Right renal pelvis (tissue), 4 donors: ENCODE results near the gene RAB8A. TPM values are rescaled to one million over a fixed set of nuclear protein-coding genes. Genes with fewer than 3 reads are reported as not detected.

Experiments used
- DNase-seq, 4 donors: peaks; one replicate each; pipeline ENCODE4 v3.0.0-alpha.2; 2013; ENCODE audit warnings: low read depth in 4 of 4, low spot score in 3 of 4, missing footprints in 1 of 4
- polyA plus RNA-seq, 4 donors: library from polyadenylated mRNA; unstranded; fragments of 120-200 nt; gene quantifications; one replicate each; pipeline ENCODE4 v1.2.1, GENCODE V29; 2013; ENCODE audit not compliant: insufficient read length in 4 of 4

RAB8A gene
- polyA plus RNA-seq, 4 donors, result 77.5 to 84.2 (median 79.1) TPM

- DNase-seq, result no peak
Measured at GRCh38 chr19:16136185-16136999, 24.7 kb downstream of the RAB8A start.

- no peak for DNase-seq
Measured at GRCh38 chr19:16139752-16140151, 28.1 kb downstream of the RAB8A start.

GRCh38 chr19:16141043-16141442, 29.4 kb downstream of the RAB8A start:
- DNase-seq, result no peak

DNA sequence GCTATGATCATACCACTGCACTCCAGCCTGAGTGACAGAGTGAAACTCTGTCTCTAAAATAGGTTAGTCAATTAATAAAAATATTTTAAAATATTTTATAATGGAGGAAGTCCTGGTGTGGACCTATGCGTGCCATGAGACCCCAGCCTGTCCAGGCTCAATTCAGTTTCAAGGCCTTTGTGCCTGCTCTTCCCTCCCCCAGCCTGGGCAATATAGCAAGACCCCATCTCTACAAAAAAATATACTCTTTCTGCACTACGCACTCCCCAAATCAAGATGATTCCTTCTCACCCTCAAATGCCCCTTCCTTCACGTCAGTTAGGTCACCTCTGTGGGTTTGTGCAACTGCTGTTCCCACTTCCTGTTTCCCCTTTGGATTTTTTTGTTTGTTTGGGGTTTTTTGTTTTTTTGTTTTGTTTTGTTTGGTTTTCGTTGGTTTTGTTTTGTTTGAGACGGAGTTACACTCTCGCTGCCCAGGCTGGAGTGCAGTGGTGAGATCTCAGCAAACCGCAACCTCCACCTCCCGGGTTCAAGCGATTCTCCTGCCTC, 30.4 kb downstream of the RAB8A start:
- DNase-seq, result no peak

DNA sequence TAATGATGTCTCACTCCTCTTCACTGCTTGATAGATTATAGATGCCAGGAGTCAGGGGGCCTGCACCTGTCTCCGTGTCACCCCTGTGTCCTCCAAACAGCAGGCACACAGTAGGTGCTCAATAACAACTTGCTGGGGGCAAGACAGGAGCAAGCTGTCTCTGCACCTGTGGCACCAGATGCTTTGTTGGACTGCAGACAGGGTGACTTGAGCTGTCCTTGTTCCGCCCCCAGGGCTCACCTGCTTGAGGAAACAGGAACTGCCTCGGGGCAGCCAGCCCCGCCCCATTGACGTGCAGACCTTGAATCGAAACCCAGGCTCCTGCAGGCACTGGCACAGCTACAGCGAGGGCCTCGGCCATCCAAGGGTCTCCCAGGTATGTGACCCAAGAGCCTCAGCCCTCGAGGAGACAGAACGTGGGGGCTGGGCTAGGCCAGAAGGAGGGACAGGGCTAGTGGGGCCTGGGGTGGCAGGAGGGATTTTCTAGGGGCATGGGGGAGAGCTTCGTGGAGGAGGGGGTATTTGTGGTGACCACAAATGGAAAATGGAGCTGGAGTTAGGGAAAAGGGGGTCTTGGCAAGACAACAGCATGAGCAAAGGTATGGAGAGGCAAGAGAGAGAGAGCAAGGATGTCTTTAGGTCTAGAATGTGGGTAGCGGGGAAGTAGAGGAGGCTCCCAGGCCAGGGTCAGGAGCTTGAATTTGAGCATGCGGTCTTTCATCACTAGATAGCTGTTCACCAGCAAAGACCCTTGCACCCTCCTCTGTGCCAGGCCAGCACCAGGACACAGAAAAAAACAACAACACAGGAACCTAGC, 31.9 kb downstream of the RAB8A start, which contains the start of gene HSH2D:
Gene HSH2D (plus strand): TSS at position 287 of the 817 bp plus-strand sequence. CDS start 5,066 bp downstream, outside the sequence.
- DNase-seq, result no peak

GRCh38 chr19:16144216-16144581, 32.5 kb downstream of the RAB8A start:
- no peak for DNase-seq

GRCh38 chr19:16146112-16146511, 34.4 kb downstream of the RAB8A start:
- DNase-seq, result no peak

DNA sequence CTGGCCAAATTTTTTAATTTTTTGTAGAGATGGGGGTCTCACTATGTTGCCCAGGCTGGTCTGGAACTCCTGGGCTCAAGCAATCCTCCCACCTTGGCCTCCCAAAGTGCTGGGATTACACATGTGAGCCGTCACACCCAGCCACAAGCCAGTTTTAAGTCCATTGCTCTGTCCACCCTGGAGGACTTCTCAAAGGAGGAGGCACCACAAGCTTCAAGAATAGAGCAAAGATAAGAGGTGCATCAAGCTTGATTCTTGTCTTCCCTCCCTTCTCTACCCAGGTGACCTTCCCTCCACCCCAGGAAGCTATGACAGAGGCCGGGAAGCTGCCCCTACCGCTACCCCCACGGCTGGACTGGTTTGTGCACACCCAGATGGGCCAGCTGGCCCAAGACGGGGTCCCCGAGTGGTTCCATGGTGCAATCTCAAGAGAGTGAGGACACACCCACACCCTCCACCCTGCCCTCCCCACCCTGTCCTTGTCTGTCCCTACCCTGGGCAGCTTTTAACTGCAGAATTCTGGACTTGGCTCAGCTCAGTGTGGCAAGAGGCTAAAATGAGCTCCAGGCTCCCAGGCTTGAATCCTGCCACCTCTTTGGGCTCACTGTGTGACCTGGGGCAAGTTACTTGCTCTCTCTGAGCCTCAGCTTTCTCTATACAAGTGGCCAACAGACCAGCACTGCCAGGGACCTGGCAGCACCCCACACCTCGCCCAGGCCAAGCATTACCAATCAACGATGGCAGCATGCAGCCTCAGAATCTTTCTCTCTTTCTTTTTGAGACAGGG, 36.9 kb downstream of the RAB8A start:
- no peak for DNase-seq

DNA sequence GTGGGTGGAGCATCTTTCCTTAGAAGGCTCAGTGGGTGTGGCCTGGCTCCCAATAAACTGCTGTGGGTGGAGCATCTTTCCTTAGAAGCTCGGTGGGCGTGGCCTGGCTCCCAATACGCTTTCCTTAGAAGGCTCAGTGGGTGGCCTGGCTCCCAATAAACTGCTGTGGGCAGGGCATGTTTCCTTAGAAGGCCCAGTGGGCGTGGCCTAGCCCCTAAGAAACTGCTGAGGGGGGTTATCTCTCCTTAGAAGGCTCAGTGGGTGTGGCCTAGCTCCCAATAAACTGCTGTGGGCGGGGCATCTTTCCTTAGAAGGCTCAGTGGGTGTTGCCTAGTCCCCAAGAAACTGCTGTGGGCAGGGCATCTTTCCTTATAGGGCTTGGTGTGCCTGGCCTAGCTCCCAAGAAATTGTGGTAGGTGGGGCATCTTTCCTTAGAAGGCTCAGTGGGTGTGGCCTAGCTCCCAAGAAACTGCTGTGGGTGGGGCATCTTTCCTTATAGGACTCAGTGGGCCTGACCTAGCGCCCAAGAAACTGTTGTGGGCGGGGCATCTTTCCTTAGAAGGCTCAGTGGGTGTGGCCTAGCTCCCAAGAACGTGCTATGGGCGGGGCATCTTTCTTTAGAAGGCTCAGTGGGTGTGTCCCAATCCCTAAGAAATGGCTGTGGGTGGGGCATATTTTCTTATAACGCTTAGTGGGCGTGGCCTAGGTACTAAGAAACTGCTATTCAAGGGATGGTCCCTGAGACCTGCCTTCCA, 42.1 kb downstream of the RAB8A start:
- DNase-seq, result no peak

DNA sequence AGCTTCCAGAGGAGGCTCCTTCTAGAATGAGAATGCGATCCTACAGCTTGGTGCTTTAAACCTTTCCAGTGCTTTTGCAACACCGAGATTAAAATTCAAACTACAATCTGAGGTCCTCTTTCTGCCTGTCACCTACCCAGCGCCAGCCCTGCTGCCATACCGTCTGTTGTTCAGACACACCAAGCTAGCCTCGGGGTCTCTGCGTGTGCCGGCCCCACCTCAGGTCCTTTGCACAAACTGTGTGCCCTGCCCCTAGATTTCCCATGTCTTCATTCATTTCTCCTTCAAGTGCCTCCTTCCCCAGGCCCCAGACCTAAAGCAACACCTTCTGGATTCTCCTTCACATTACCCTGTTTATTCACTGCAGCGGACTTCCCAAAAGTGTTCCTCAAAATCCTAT, 42.9 kb downstream of the RAB8A start:
- no peak for DNase-seq

DNA sequence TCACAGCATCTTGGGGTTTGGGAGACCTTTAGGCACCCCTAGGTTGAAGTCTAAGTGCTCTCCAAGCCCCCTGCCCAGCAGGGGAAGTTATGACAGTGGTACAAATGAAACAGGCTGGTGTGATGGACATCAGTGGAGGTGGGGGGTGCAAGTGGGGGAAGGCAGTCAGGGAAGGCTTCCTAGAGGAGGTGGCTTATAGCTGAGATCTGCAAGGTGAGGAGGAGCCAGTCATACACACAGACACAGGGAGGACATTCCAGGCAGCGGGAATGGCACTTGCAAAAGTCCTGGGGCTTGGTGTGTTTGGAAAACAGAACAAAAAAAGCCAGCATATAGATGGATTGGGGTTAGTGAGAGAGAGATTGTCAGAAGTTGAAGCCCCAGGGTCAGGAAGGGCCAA, 43.4 kb downstream of the RAB8A start:
- no peak for DNase-seq

DNA sequence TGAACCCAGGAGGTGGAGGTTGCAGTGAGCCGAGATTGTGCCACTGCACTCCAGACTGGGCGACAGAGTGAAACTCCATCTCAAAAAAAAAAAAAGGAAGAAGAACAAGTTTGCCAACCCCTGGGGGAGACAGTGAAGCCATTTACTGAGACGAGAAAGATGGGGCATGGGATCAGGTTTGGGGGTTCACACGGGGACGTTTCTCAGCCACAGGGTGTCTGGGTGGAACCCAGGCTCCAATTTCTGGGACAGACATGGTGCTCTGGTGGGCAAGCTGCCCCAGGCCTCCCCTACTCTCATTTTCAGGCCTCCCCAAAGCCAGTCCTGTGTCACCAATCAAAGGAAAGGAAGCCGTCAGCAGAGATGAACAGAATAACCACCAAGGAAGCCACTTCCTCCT, 45.2 kb downstream of the RAB8A start:
- DNase-seq, result no peak

DNA sequence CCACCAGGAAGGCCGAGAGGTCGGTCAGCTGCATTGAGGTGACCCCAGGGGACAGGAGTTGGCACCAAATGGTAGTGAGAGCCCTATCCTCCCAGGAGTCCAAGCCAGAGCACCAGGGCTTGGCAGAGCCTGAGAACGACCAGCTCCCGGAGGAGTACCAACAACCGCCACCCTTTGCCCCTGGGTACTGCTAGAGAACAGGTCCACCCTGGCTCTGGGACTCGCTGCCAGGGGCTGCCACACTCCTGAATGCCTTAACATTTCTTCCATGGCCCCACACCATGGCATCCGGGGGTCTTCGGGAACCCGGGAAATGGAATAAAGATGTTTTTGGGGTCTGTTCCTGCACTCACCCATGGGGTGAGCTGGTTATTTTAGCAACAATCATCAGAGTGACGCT, 45.9 kb downstream of the RAB8A start:
- no peak for DNase-seq

DNA sequence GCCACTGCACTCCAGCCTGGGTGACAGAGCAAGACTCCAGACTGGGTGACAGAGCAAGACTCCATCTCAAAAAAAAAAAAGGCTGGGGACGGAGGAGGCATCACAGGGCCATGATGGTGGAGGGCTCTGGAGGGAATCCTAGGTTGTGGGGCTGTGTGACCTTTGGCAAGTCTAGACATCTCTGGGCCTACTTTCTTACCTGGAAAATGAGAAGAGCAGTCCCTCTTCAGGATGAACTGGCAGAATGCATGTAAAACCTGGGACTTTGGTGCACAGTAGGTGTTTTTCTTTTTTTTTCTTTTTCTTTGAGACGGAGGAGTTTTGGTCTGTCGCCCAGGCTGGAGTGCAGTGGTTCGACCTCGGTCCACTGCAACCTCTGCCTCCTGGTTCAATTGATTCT, 48.0 kb downstream of the RAB8A start:
- DNase-seq, result no peak

- no peak for DNase-seq
Measured at GRCh38 chr19:16160445-16160942, 48.8 kb downstream of the RAB8A start.

DNA sequence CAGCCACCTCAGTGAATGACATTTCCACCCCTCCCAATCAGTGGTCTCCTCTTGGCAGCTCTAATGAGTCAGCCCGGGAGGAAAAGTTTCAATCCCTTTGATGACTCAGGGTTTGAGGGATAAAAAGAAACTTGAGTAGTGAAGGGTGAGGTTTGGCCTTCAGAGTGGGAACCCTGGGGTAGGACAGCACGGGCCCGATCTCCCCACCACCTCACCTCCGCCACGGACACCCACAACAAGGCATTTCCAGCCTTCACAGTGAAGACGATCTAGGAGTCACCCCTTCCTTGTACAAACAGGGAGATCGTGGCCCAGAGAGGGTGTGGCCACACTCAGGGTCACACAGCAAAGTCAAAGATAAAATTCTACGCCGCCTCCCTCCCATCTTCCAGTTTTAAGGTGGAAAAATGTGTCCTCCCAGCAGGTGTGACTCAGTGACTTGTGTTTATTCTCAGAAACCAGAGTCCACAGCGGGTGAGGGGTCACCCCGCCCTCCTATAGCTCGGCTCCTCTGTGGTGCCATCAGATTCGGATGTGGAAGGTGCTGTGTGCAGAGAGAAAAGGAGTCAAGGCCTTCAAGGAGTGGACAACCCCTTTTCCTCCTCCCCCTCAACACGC, 49.4 kb downstream of the RAB8A start:
- no peak for DNase-seq

DNA sequence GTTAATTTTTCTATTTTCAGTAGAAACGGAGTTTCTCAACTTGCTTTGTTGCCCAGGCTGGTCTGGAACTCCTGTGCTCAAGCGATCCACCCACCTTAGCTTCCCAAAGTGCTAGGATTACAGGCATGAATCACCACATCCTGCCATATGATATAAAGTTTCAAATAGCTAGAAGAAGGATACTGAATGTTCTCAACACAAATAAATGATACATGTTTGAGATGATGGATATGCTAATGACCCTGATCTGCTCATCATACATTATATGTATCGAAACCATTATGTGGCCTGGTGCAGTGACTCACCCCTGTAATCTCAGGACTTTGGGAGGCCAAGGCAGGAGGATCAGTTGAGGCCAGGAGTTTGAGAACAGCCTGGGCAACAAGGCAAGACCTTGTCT, 50.2 kb downstream of the RAB8A start:
- DNase-seq, result no peak

- no peak for DNase-seq
Measured at GRCh38 chr19:16164222-16164890, 52.7 kb downstream of the RAB8A start.

- no peak for DNase-seq
Measured at GRCh38 chr19:16166417-16166816, 54.7 kb downstream of the RAB8A start.
